H9 (cell line): ENCODE results near the gene ZNRF3. TPM values are rescaled to one million over a fixed set of nuclear protein-coding genes. Genes with fewer than 3 reads are reported as not detected.

ENCODE experiments used
- DNase-seq: peaks from one replicate; pipeline ENCODE4 v3.0.0-alpha.2; 2017
- H2AFZ ChIP-seq: one replicate; pipeline ENCODE4 v1.6.1; 2013; ENCODE audit warnings: mild to moderate bottlenecking, low read length, control low read depth, moderate library complexity
- H2AK5ac ChIP-seq: 2 replicates; pipeline ENCODE4 v1.6.1; 2013; ENCODE audit warnings: low read length, control low read depth, mixed read lengths; ENCODE audit not compliant: insufficient read length
- H2BK120ac ChIP-seq: one replicate; pipeline ENCODE4 v1.6.1; 2013; ENCODE audit warnings: low read depth, mild to moderate bottlenecking, low read length, control low read depth, inconsistent platforms; ENCODE audit not compliant: poor library complexity, severe bottlenecking
- H2BK12ac ChIP-seq: 2 replicates; pipeline ENCODE4 v1.6.1; 2013; ENCODE audit warnings: low read length, control low read depth, mixed read lengths, low read depth; ENCODE audit not compliant: insufficient read length
- H2BK15ac ChIP-seq: 2 replicates; pipeline ENCODE4 v1.6.1; 2013; ENCODE audit warnings: low read depth, low read length, control low read depth
- H2BK20ac ChIP-seq: one replicate; pipeline ENCODE4 v1.6.1; 2013; ENCODE audit warnings: low read depth, mild to moderate bottlenecking, low read length, control low read depth, inconsistent platforms; ENCODE audit not compliant: poor library complexity, severe bottlenecking
- H2BK5ac ChIP-seq: 2 replicates; pipeline ENCODE4 v1.6.1; 2013; ENCODE audit warnings: low read length, control low read depth, mixed read lengths; ENCODE audit not compliant: insufficient read length
- H3K14ac ChIP-seq: 2 replicates; pipeline ENCODE4 v1.6.1; 2013; ENCODE audit warnings: low read length, control low read depth; ENCODE audit not compliant: insufficient read depth
- H3K18ac ChIP-seq: 2 replicates; pipeline ENCODE4 v1.6.1; 2013; ENCODE audit warnings: low read depth, mild to moderate bottlenecking, mixed read lengths, low read length, control low read depth; ENCODE audit not compliant: insufficient read length
- H3K23ac ChIP-seq: 2 replicates; pipeline ENCODE4 v1.6.1; 2013; ENCODE audit warnings: low read length, control low read depth, mixed read lengths, low read depth; ENCODE audit not compliant: insufficient read length
- H3K23me2 ChIP-seq: 2 replicates; pipeline ENCODE4 v1.6.1; 2013; ENCODE audit warnings: low read depth, mild to moderate bottlenecking, mixed read lengths, low read length, control low read depth; ENCODE audit not compliant: insufficient read length, poor library complexity, severe bottlenecking
- H3K27ac ChIP-seq: 2 replicates; pipeline ENCODE4 v1.5.1; 2013; ENCODE audit warnings: low read length, control low read depth, mixed read lengths, low read depth; ENCODE audit not compliant: insufficient read length
- H3K27me3 ChIP-seq: 2 replicates; pipeline ENCODE4 v1.6.1; 2013; ENCODE audit warnings: low read length, control low read depth, inconsistent platforms; ENCODE audit not compliant: insufficient read depth
- H3K4ac ChIP-seq: 2 replicates; pipeline ENCODE4 v1.6.1; 2013; ENCODE audit warnings: low read depth, mild to moderate bottlenecking, control low read depth, inconsistent platforms, low read length, moderate library complexity
- H3K4me1 ChIP-seq: 2 replicates; pipeline ENCODE4 v1.6.1; 2013; ENCODE audit warnings: low read length, control low read depth, inconsistent platforms; ENCODE audit not compliant: insufficient read depth
- H3K4me2 ChIP-seq: 2 replicates; pipeline ENCODE4 v1.6.1; 2013; ENCODE audit warnings: low read length, control low read depth, mixed read lengths; ENCODE audit not compliant: insufficient read length, insufficient read depth
- H3K56ac ChIP-seq: 2 replicates; pipeline ENCODE4 v1.6.1; 2013; ENCODE audit warnings: low read depth, mild to moderate bottlenecking, mixed read lengths, low read length, control low read depth; ENCODE audit not compliant: insufficient read length
- H3K79me1 ChIP-seq: 2 replicates; pipeline ENCODE4 v1.6.1; 2013; ENCODE audit warnings: low read depth, mild to moderate bottlenecking, moderate library complexity, low read length, control low read depth, inconsistent platforms; ENCODE audit not compliant: insufficient read depth, poor library complexity, severe bottlenecking
- H3K79me2 ChIP-seq: 2 replicates; pipeline ENCODE4 v1.6.1; 2013; ENCODE audit warnings: low read length, control low read depth, inconsistent platforms; ENCODE audit not compliant: insufficient read depth
- H3K9ac ChIP-seq: 2 replicates; pipeline ENCODE4 v1.6.1; 2013; ENCODE audit warnings: low read length, control low read depth, mixed read lengths; ENCODE audit not compliant: insufficient read length; ENCODE audit errors: extremely low read depth
- H3K9me3 ChIP-seq: one replicate; pipeline ENCODE4 v1.6.1; 2013; ENCODE audit warnings: low read depth, low read length, inconsistent platforms; ENCODE audit not compliant: control insufficient read depth
- H3T11ph ChIP-seq: one replicate; pipeline ENCODE4 v1.6.1; 2013; ENCODE audit warnings: mild to moderate bottlenecking, low read length, control low read depth, inconsistent platforms
- H4K20me1 ChIP-seq: one replicate; pipeline ENCODE4 v1.6.1; 2013; ENCODE audit not compliant: control insufficient read depth, insufficient read length, insufficient read depth
- H4K5ac ChIP-seq: 2 replicates; pipeline ENCODE4 v1.6.1; 2013; ENCODE audit warnings: low read depth, mild to moderate bottlenecking, mixed read lengths, low read length, control low read depth; ENCODE audit not compliant: insufficient read length
- H4K8ac ChIP-seq: replicated peaks from 2 replicates; pipeline ENCODE4 v1.6.1; 2013; ENCODE audit warnings: low read length, control low read depth, mixed read lengths, low read depth; ENCODE audit not compliant: insufficient read length
- H4K91ac ChIP-seq: 2 replicates; pipeline ENCODE4 v1.6.1; 2013; ENCODE audit warnings: low read depth, mild to moderate bottlenecking, moderate library complexity, mixed read lengths, low read length, control low read depth; ENCODE audit not compliant: insufficient read length
- H3K27ac Mint-ChIP-seq, 3 experiments: 2 replicates in 2 of 3; 3 replicates in 1 of 3; pipeline ENCODE4 v1.8.0; 2020 to 2021; ENCODE audit warnings: mixed read lengths in 3 of 3, mild to moderate bottlenecking in 1 of 3, moderate library complexity in 1 of 3
- H3K27me3 Mint-ChIP-seq: 2 replicates; pipeline ENCODE4 v1.8.0; 2021; ENCODE audit warnings: low read depth, mild to moderate bottlenecking, moderate library complexity, mixed read lengths
- H3K36me3 Mint-ChIP-seq, 3 experiments: 2 replicates in 2 of 3; 3 replicates in 1 of 3; pipeline ENCODE4 v1.8.0; 2020 to 2021; ENCODE audit warnings: low read depth in 3 of 3, mixed read lengths in 3 of 3; ENCODE audit not compliant: insufficient read depth in 1 of 3
- H3K4me1 Mint-ChIP-seq, 2 experiments: 2 replicates each; pipeline ENCODE4 v1.8.0; 2020; ENCODE audit warnings: mixed read lengths in 2 of 2
- H3K4me3 Mint-ChIP-seq, 2 experiments: 2 replicates in 1 of 2; 3 replicates in 1 of 2; pipeline ENCODE4 v1.8.0; 2020 to 2021; ENCODE audit warnings: mild to moderate bottlenecking in 2 of 2, mixed read lengths in 2 of 2, moderate library complexity in 1 of 2
- H3K9me3 Mint-ChIP-seq, 2 experiments: 2 replicates in 1 of 2; 3 replicates in 1 of 2; pipeline ENCODE4 v1.8.0; 2020; ENCODE audit warnings: mild to moderate bottlenecking in 2 of 2, mixed read lengths in 2 of 2, moderate library complexity in 1 of 2
- CTCF ChIP-seq: fragments of 200-600 bp; sonication (generic); conservative IDR thresholded peaks from 3 replicates; pipeline ENCODE4 v1.8.0; 2021; ENCODE audit warnings: antibody characterized with exemption, mild to moderate bottlenecking
- WGBS: extraction: QIAGEN DNeasy Blood & Tissue Kit; methylation state at CpG from one replicate; pipeline ENCODE4 v1.1.7; 2013; ENCODE audit warnings: missing lambda C conversion rate, low lambda C conversion rate, mixed read lengths; ENCODE audit not compliant: insufficient read length; ENCODE audit errors: extremely low coverage; 5-methylcytosine and 5-hydroxymethylcytosine counted together
- total RNA-seq: library from RNA; stranded (reverse); gene quantifications from 2 replicates; pipeline ENCODE4 v1.2.1, GENCODE V29; 2021

Gene ZNRF3
- total RNA-seq, 1 experiment from 2014 or later, result 20.6 TPM

GRCh38 chr22:28915969-28916368 lies 32.6 kb downstream of the ZNRF3 start:
- Histone ChIP-seq H4K91ac (no peak overlapping the region), H3K9ac (no peak overlapping the region), H3K4me1 (peaks cover 12% of the 10 kb centered on the region), H2BK12ac (no peak overlapping the region), H3K27me3 (no peaks in the 10 kb centered on the region), H3K27ac (no peak overlapping the region), H2BK120ac (no peak overlapping the region), H3K14ac (no peak overlapping the region), H3K79me1 (peaks cover 22% of the 10 kb centered on the region), H3K4ac (no peak overlapping the region), H4K8ac (no peak overlapping the region), H3K9me3 (no peaks in the 10 kb centered on the region), H3K79me2 (peaks cover 32% of the 10 kb centered on the region), H3K56ac (no peak overlapping the region), H3K4me2 (no peak overlapping the region), H2AK5ac (no peak overlapping the region), H3K18ac (no peak overlapping the region), H2BK15ac (no peak overlapping the region), H2BK5ac (no peak overlapping the region), H3K23ac (no peak overlapping the region), H4K5ac (no peak overlapping the region), H3T11ph (no peak overlapping the region), H2BK20ac (no peak overlapping the region), H2AFZ (no peak overlapping the region), H4K20me1 (peaks cover 6% of the 10 kb centered on the region), H3K23me2 (peaks cover 3% of the 10 kb centered on the region)
- no peak for TF ChIP-seq CTCF
- Mint-ChIP-seq H3K4me1 (peaks cover 45 to 53% of the 10 kb centered on the region in 2 experiments), H3K36me3 (no peaks in the 10 kb centered on the region; a peak in 1 of 7 replicates), H3K4me3 (no peak overlapping the region), H3K27me3 (no peaks in the 10 kb centered on the region), H3K9me3 (no peaks in the 10 kb centered on the region), H3K27ac (0 out of 7 replicates have a peak overlapping the region, but pooled peaks of 1 of the 3 experiments have one; percentile 23)
- DNase-seq, result no peak
- no CpG with 5 or more reads among the region's 3 CpGs for WGBS
